ENCODE results near the gene RNF113B. TPM values are rescaled to one million over a fixed set of nuclear protein-coding genes. Genes with fewer than 3 reads are reported as not detected.
A peak's percentile ranks its signal among the peaks of the same experiment; 100 is the strongest.

Gene RNF113B
- total and polyA plus RNA-seq, 7 donors, result not detected

DNA sequence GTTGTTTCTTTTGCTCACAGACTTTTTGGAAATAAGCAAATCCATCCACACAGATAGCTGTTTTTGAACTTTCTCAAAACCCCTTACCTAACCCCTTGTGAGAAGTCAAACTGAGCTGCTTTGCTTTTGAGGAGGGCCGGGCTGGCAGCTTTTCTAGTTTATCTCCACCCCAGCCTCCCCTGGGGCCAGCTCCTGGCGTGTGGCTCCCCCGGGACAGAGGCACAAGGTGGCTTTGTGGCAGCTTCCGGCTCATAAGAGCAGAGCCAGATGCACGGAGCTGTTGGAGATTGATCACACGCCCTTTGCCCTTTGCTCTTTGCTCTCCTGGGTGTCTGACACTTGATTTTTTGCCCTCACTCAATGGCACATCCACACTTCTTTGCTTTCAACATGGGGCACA lies 24.9 kb upstream of the RNF113B start:
- H3K4me3 ChIP-seq, result no peak overlapping the region
- no peak for TF ChIP-seq CTCF (IDR thresholded peaks at IDR 0.05)
- TF ChIP-seq POLR2A (IDR thresholded peaks at IDR 0.05), result no peak
- H3K4me1 ChIP-seq, result peaks cover 0 to 55% (median 29%) of the 10 kb centered on the region in 4 donors
- 12 to 52% methylated on average over 6 of the region's 6 CpGs for WGBS, 2 donors
- H3K36me3 ChIP-seq, result no peaks in the 10 kb centered on the region
- H3K27ac ChIP-seq, result peak overlapping the region in 3 of 4 donors; percentile 23 to 93 (median 88)
- H3K27me3 ChIP-seq, result no peaks in the 10 kb centered on the region
- intact Hi-C loops (cut with DNase I), result no loop called here
- DNase-seq, result no peak
- H3K9me3 ChIP-seq, result peaks cover 0 to 2% (median 0%) of the 10 kb centered on the region in 4 donors

DNA sequence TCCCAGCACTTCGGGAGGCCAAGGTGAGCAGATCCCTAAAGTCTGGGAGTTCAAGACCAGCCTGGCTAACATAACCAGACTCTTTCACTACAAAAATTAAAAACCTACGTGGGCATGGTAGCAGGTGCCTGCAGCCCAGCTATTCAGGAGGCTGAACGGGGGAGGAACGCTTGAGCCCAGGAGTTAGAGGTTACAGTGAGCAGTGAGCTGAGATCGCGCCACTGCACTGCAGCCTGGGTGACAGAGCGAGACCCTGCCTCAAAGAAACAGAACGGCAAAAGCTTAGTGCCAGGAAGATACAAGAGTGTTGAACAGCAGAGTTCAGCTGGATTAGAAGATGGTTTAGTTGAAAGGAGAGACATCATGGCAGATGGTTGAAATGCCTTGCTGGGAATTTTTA lies 24.1 kb upstream of the RNF113B start:
- TF ChIP-seq POLR2A (IDR thresholded peaks at IDR 0.05), result no peak
- no peak for TF ChIP-seq POLR2AphosphoS5 (IDR thresholded peaks at IDR 0.05)
- no peak for TF ChIP-seq CTCF (IDR thresholded peaks at IDR 0.05)
- TF ChIP-seq EP300 (IDR thresholded peaks at IDR 0.05), result no peak
- no peaks in the 10 kb centered on the region for H3K9me3 ChIP-seq
- WGBS, 2 donors, result 96% methylated on average over 8 of the region's 8 CpGs
- peak overlapping the region in 2 of 4 donors; percentile 88 to 93 for H3K27ac ChIP-seq
- no peaks in the 10 kb centered on the region for H3K36me3 ChIP-seq
- H3K4me1 ChIP-seq, result peaks cover 0 to 47% (median 25%) of the 10 kb centered on the region in 4 donors
- intact Hi-C loops (cut with DNase I), result no loop called here
- H3K27me3 ChIP-seq, result no peaks in the 10 kb centered on the region
- DNase-seq, result no peak
- no peak overlapping the region for H3K4me3 ChIP-seq

DNA sequence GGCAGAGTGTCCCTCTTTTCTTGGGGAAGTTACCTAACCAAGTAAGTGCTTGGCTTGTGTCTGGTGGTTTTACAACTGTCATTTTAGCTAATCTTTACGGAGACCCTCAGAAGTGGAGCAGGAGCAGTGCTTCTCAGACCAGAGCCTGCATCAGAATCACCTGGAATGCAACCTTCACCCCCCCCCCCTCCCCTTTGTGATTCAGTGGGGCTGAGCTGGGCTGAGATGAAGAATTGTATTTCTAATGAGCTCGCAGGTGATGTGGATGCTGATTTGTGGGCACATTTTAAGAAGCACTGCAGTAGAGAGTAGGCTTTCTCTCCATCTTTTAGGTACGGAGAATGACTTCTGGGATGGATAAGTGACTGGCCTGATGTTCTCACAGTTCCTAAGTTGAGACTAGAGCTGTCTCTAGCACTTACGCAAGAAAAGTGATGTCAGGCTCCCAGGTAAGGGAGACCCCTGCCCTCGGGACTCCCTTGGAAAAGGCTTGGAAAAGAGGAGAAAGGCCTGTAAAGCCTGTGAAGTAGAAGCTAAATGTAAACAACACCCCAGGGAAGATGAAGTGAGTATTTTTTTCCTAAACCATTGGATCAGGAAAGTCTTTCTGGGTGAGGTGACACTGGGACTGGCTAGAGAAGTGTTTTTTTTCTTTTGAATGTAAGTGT lies 23.3 kb upstream of the RNF113B start:
- TF ChIP-seq EP300 (IDR thresholded peaks at IDR 0.05) (no peak), POLR2AphosphoS5 (IDR thresholded peaks at IDR 0.05) (no peak), CTCF (IDR thresholded peaks at IDR 0.05) (no peak), POLR2A (IDR thresholded peaks at IDR 0.05) (no peak)
- peak overlapping the region in 2 of 4 donors; percentile 88 to 93 for H3K27ac ChIP-seq
- 86 to 89% methylated on average over 5 of the region's 5 CpGs for WGBS, 2 donors
- no peaks in the 10 kb centered on the region for H3K27me3 ChIP-seq
- intact Hi-C loops (cut with DNase I), result no loop called here
- DNase-seq, result no peak
- H3K4me3 ChIP-seq, result no peak overlapping the region
- H3K36me3 ChIP-seq, result no peaks in the 10 kb centered on the region
- no peaks in the 10 kb centered on the region for H3K9me3 ChIP-seq
- H3K4me1 ChIP-seq, result peaks cover 0 to 54% (median 32%) of the 10 kb centered on the region in 4 donors

- Histone ChIP-seq H3K9me3 (no peaks in the 10 kb centered on the region), H3K27me3 (no peaks in the 10 kb centered on the region), H3K4me1 (peaks cover 0 to 62% (median 38%) of the 10 kb centered on the region in 4 donors), H3K4me3 (no peak overlapping the region), H3K36me3 (no peaks in the 10 kb centered on the region), H3K27ac (peak overlapping the region in 2 of 4 donors; percentile 88 to 93)
- 20 to 47% methylated on average over 4 of the region's 4 CpGs for WGBS, 2 donors
- no peak for DNase-seq
- intact Hi-C loops (cut with DNase I), result no loop called here
- no peak for TF ChIP-seq POLR2A (IDR thresholded peaks at IDR 0.05)
- TF ChIP-seq CTCF (IDR thresholded peaks at IDR 0.05), result no peak
Observed at GRCh38 chr13:98199480-98199879, 22.4 kb upstream of the RNF113B start.

DNA sequence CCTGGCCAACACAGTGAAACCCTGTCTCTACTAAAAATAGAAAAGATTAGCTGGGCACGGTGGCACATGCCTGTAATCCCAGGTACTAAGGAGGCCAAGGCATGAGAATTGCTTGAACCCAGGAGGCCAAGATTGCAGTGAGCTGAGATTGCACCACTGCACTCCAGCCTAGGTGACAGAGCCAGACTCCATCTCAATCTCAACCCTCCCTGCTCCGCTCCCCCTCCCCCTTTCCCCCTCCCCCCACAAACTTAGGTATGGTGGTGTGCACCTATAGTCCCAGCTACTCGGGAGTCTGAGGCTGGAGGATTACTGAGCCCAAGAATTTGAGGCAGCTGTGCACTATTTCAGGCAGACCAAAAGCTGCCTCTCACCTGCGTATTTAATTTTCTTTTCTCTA lies 21.6 kb upstream of the RNF113B start:
- 84 to 87% methylated on average over 4 of the region's 4 CpGs for WGBS, 2 donors
- no peak for DNase-seq
- Histone ChIP-seq H3K27me3 (no peaks in the 10 kb centered on the region), H3K4me1 (peaks cover 0 to 60% (median 33%) of the 10 kb centered on the region in 4 donors), H3K27ac (peak overlapping the region in 2 of 4 donors; percentile 88 to 93), H3K9me3 (no peaks in the 10 kb centered on the region), H3K36me3 (no peaks in the 10 kb centered on the region), H3K4me3 (no peak overlapping the region)
- intact Hi-C loops (cut with DNase I), result no loop called here
- TF ChIP-seq CTCF (IDR thresholded peaks at IDR 0.05), result no peak
- TF ChIP-seq POLR2A (IDR thresholded peaks at IDR 0.05), result no peak
- no peak for TF ChIP-seq EP300 (IDR thresholded peaks at IDR 0.05)
- no peak for TF ChIP-seq POLR2AphosphoS5 (IDR thresholded peaks at IDR 0.05)

Data from sigmoid colon (tissue), 7 donors.